Stimulated activated CD4-positive, alpha-beta T cell treated with anti-CD3 and anti-CD28 coated beads, Interleukin-15, amount 100 ng/mL, for 1 hour (primary cell): ENCODE results near the gene USP26.
"Not testable (repeated sequence)": the region's sequence is repeated elsewhere in the genome, so short reads cannot be mapped to it uniquely, and the experiment has no call there.

Source experiments
- DNase-seq, 2 donors: peaks; one replicate each; pipeline ENCODE4 v3.0.0-alpha.2; 2020; ENCODE audit warnings: low read depth in 1 of 2, low spot score in 1 of 2

USP26 gene

GRCh38 chrX:133042260-133042659 lies 54.6 kb downstream of the USP26 start:
- DNase-seq = no peak

GRCh38 chrX:133033010-133033409 lies 63.9 kb downstream of the USP26 start:
- no peak for DNase-seq

GRCh38 chrX:133018229-133018628 lies 78.7 kb downstream of the USP26 start:
- no peak for DNase-seq

- DNase-seq = no peak
Observed at GRCh38 chrX:133007458-133007857, 89.5 kb downstream of the USP26 start.

GRCh38 chrX:133005616-133006015 lies 91.3 kb downstream of the USP26 start:
- DNase-seq = no peak

- DNase-seq = no peak
Observed at GRCh38 chrX:133005042-133005441, 91.9 kb downstream of the USP26 start.

GRCh38 chrX:132999209-132999608 lies 97.7 kb downstream of the USP26 start:
- no peak for DNase-seq

- no peak for DNase-seq
Observed at GRCh38 chrX:132990835-132991234, 106.1 kb downstream of the USP26 start.

GRCh38 chrX:132986556-132986955 lies 110.4 kb downstream of the USP26 start:
- no peak for DNase-seq

GRCh38 chrX:132984058-132984650 lies 112.8 kb downstream of the USP26 start:
- DNase-seq = no peak

- no peak for DNase-seq
Observed at GRCh38 chrX:132983496-132983895, 113.4 kb downstream of the USP26 start.

GRCh38 chrX:132980035-132980434 lies 116.9 kb downstream of the USP26 start:
- not testable (repeated sequence) for DNase-seq
